ENCODE measurements around the gene GPR42. TPM values are rescaled to one million over a fixed set of nuclear protein-coding genes. Genes with fewer than 3 reads are reported as not detected.

Gene GPR42
- total and polyA plus RNA-seq, 4 donors = 0.21 to 1.5 TPM; not detected in 2

DNA sequence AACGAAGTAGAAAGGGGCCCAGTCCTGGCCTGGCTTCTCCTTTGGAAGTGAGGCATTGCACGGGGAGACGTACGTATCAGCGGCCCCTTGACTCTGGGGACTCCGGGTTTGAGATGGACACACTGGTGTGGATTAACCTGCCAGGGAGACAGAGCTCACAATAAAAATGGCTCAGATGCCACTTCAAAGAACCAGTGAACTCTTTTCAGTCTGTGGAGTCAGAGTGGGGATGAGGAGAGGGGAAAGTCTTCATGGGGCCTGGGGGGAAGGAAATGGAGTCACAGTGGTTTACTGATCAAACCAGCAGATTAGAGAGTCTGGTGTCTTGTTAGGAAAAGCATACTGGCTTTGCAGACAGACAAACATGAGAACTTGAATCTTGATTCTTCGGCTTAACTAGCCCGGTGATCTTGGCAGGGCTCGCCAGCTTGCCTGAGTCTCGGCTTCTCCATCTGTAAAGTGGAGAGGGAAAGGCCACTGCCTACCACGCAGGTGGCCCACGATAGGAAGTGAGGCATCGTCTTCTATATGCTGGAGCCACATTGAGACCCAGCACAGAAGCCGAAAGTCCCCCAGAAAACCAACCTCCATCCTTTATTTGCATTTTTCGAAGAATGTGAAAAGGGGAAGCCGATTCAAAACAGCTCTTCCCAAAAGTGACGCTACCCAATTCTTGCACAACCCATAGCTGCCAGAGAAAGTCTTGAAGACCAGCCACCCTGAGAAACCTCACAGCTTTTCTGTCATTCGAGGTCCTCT lies 23.5 kb upstream of the GPR42 start, which contains the start of gene FFAR1:
Gene FFAR1 (plus strand): TSS at position 732 of the 759 bp plus-strand sequence. CDS start 3,650 bp downstream, outside the sequence.
- no peaks in the 10 kb centered on the region for H3K36me3 ChIP-seq (ENCODE audit: control insufficient read depth in 4 of 4, insufficient read depth in 4 of 4, low read length in 4 of 4)
- ATAC-seq (ENCODE audit: insufficient read depth, low FRiP score) (no peak), DNase-seq (no peak)
- H3K27ac ChIP-seq (ENCODE audit: low read depth in 1 of 2, low read length in 1 of 2) = no peak within 1 kb of the TSS
- TF ChIP-seq, protein P1, sequence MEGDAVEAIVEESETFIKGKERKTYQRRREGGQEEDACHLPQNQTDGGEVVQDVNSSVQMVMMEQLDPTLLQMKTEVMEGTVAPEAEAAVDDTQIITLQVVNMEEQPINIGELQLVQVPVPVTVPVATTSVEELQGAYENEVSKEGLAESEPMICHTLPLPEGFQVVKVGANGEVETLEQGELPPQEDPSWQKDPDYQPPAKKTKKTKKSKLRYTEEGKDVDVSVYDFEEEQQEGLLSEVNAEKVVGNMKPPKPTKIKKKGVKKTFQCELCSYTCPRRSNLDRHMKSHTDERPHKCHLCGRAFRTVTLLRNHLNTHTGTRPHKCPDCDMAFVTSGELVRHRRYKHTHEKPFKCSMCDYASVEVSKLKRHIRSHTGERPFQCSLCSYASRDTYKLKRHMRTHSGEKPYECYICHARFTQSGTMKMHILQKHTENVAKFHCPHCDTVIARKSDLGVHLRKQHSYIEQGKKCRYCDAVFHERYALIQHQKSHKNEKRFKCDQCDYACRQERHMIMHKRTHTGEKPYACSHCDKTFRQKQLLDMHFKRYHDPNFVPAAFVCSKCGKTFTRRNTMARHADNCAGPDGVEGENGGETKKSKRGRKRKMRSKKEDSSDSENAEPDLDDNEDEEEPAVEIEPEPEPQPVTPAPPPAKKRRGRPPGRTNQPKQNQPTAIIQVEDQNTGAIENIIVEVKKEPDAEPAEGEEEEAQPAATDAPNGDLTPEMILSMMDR (IDR thresholded peaks at IDR 0.05; ENCODE audit: control extremely low read depth, extremely low read depth) = no peak
- no peak within 1 kb of the TSS for H3K4me3 ChIP-seq
- no peaks in the 10 kb centered on the region for H3K4me1 ChIP-seq (ENCODE audit: control insufficient read depth in 5 of 5, insufficient read depth in 5 of 5, low read length in 5 of 5)
- WGBS, 2 donors = 28 to 44% methylated on average over 18 of the region's 18 CpGs
- H3K9me3 ChIP-seq (ENCODE audit: control insufficient read depth in 4 of 4, insufficient read depth in 3 of 4, low read length in 3 of 4) = no peaks in the 10 kb centered on the region
- no peaks in the 10 kb centered on the region for H3K27me3 ChIP-seq (ENCODE audit: control insufficient read depth in 3 of 3, insufficient read depth in 3 of 3, low read length in 2 of 3)
- H3K9ac ChIP-seq (ENCODE audit: insufficient read depth in 1 of 2, low read length in 2 of 2) = no peak within 1 kb of the TSS

DNA sequence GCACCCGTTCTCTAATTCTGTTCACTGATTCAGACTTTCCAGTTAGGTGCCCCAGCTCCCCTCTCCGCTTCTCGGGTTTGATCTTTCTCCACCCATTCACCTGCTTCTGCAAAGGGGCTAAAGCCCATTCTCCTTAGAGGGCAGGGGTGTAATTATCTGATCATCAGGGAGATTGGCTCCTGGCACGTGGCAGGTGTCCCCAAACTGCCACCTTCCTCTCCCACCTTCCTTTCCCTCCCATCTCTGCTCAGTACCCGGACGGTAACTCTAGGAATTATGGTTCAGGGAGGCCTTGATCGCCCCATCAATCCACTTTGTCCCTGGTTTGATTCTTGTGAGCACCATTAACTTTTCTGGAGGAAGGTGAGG lies 23.0 kb upstream of the GPR42 start:
- H3K4me1 ChIP-seq (ENCODE audit: control insufficient read depth in 5 of 5, insufficient read depth in 5 of 5, low read length in 5 of 5) = peaks cover 0 to under 1% (median 0%) of the 10 kb centered on the region in 5 donors
- WGBS, 2 donors = 67 to 70% methylated on average over 7 of the region's 7 CpGs
- no peaks in the 10 kb centered on the region for H3K9me3 ChIP-seq (ENCODE audit: control insufficient read depth in 4 of 4, insufficient read depth in 3 of 4, low read length in 3 of 4)
- DNase-seq (no peak), ATAC-seq (ENCODE audit: insufficient read depth, low FRiP score) (no peak)
- H3K27ac ChIP-seq (ENCODE audit: low read depth in 1 of 2, low read length in 1 of 2) = no peak overlapping the region
- TF ChIP-seq, protein P1 (IDR thresholded peaks at IDR 0.05; ENCODE audit: control extremely low read depth, extremely low read depth) = no peak
- H3K27me3 ChIP-seq (ENCODE audit: control insufficient read depth in 3 of 3, insufficient read depth in 3 of 3, low read length in 2 of 3) = no peaks in the 10 kb centered on the region
- H3K4me3 ChIP-seq = no peak overlapping the region
- no peaks in the 10 kb centered on the region for H3K36me3 ChIP-seq (ENCODE audit: control insufficient read depth in 4 of 4, insufficient read depth in 4 of 4, low read length in 4 of 4)
- no peak overlapping the region for H3K9ac ChIP-seq (ENCODE audit: insufficient read depth in 1 of 2, low read length in 2 of 2)

DNA sequence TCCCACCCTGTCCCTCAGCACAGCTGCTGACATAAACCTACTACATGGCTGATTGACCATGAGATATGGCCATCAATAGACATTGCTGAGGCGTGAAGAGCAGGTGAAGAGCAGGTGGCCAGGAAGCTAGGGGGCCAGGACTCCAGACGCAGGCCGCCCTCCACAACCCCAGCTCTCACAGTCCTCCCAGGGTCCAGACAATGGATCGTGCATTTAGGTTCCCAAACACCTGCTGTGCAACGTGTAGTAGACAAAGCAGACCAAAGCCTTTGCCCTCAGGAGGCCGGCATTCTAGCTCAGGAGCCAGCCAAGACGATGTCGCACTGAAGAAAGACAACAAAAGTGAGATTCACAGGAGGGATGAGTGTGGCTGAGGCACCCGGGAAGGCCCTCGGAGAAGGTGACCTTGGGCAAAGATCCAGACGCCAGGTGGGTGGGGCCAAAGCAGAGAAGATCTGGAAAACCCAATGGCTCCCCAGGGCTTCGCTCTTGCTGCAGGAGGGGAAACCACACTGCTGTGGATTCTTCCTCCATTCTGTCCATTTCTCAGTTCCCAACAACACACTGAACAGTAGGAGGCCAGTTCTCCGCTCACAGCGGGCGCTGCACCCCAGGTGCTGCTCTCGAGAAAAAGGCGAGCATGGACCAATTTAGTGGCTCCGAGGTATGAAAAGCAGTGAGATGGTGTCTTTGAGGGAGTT lies 21.8 kb upstream of the GPR42 start:
- Histone ChIP-seq H3K36me3 (ENCODE audit: control insufficient read depth in 4 of 4, insufficient read depth in 4 of 4, low read length in 4 of 4) (no peaks in the 10 kb centered on the region), H3K4me3 (no peak overlapping the region), H3K4me1 (ENCODE audit: control insufficient read depth in 5 of 5, insufficient read depth in 5 of 5, low read length in 5 of 5) (peaks cover 0 to 10% (median 0%) of the 10 kb centered on the region in 5 donors), H3K9me3 (ENCODE audit: control insufficient read depth in 4 of 4, insufficient read depth in 3 of 4, low read length in 3 of 4) (no peaks in the 10 kb centered on the region), H3K27me3 (ENCODE audit: control insufficient read depth in 3 of 3, insufficient read depth in 3 of 3, low read length in 2 of 3) (no peaks in the 10 kb centered on the region), H3K9ac (ENCODE audit: insufficient read depth in 1 of 2, low read length in 2 of 2) (no peak overlapping the region), H3K27ac (ENCODE audit: low read depth in 1 of 2, low read length in 1 of 2) (no peak overlapping the region)
- WGBS, 2 donors = 89 to 91% methylated on average over 18 of the region's 18 CpGs
- ATAC-seq (ENCODE audit: insufficient read depth, low FRiP score) (no peak), DNase-seq (no peak)
- TF ChIP-seq, protein P1 (IDR thresholded peaks at IDR 0.05; ENCODE audit: control extremely low read depth, extremely low read depth) = no peak

Data from lung (tissue), 12 donors.